Activated CD8-positive, alpha-beta T cell treated with anti-CD3 and anti-CD28 coated beads for 36 hours (primary cell): ENCODE measurements around the gene LYRM9. TPM values are rescaled to one million over a fixed set of nuclear protein-coding genes. Genes with fewer than 3 reads are reported as not detected.

Experiments used
- ATAC-seq: fragments of 200-7000 bp; cut with Tn5 transposase; one replicate; pipeline ENCODE4 v1.10.0; 2021; ENCODE audit warnings: mild to moderate bottlenecking, moderate library complexity
- CTCF ChIA-PET: fragments of 350-600 bp; sonication (Branson Sonifier 250); formaldehyde crosslinking; loops from one replicate; lab custom pipeline; 2021; ENCODE audit warnings: antibody characterized with exemption; lab: Charles Lee
- POLR2A ChIA-PET: fragments of 350-600 bp; sonication (Branson Sonifier 250); formaldehyde crosslinking; loops from one replicate; lab custom pipeline; 2021; ENCODE audit warnings: antibody characterized with exemption; lab: Charles Lee
- DNase-seq: peaks from one replicate; pipeline ENCODE4 v3.0.0-alpha.2; 2020
- H3K27ac Mint-ChIP-seq: one replicate; pipeline ENCODE4 v1.8.0; 2021; ENCODE audit warnings: mild to moderate bottlenecking, mixed read lengths
- H3K27me3 Mint-ChIP-seq: one replicate; pipeline ENCODE4 v1.8.0; 2021; ENCODE audit warnings: mixed read lengths
- H3K36me3 Mint-ChIP-seq: one replicate; pipeline ENCODE4 v1.8.0; 2021; ENCODE audit warnings: low read depth, mixed read lengths
- H3K4me1 Mint-ChIP-seq: one replicate; pipeline ENCODE4 v1.8.0; 2021; ENCODE audit warnings: low read depth, mixed read lengths
- H3K4me3 Mint-ChIP-seq: one replicate; pipeline ENCODE4 v1.8.0; 2021; ENCODE audit warnings: mild to moderate bottlenecking, moderate library complexity, mixed read lengths
- H3K9me3 Mint-ChIP-seq: one replicate; pipeline ENCODE4 v1.8.0; 2021; ENCODE audit warnings: mixed read lengths
- intact Hi-C: fragments of 100-400 bp; cut with micrococcal nuclease; formaldehyde crosslinking; loops from one replicate; pipeline ENCODE4 v1.10.0; 2022
- total RNA-seq, 2 experiments: library from RNA; stranded (reverse); gene quantifications; one replicate each; pipeline ENCODE4 v1.2.3, GENCODE V29; 2021
- TF ChIP-seq, protein P1 (sequence below): fragments of 200-600 bp; IDR thresholded peaks from one replicate; pipeline ENCODE4 v1.8.0; 2022; ENCODE audit warnings: antibody characterized with exemption, mild to moderate bottlenecking

The LYRM9 gene
- total RNA-seq, 2 experiments from 2014 or later = 3.1 to 3.5 TPM

GRCh38 chr17:27938241-27938640, 45.1 kb upstream of the LYRM9 start:
- POLR2A ChIA-PET = no interaction called here
- no peaks in the 10 kb centered on the region for H3K4me1 Mint-ChIP-seq

DNA sequence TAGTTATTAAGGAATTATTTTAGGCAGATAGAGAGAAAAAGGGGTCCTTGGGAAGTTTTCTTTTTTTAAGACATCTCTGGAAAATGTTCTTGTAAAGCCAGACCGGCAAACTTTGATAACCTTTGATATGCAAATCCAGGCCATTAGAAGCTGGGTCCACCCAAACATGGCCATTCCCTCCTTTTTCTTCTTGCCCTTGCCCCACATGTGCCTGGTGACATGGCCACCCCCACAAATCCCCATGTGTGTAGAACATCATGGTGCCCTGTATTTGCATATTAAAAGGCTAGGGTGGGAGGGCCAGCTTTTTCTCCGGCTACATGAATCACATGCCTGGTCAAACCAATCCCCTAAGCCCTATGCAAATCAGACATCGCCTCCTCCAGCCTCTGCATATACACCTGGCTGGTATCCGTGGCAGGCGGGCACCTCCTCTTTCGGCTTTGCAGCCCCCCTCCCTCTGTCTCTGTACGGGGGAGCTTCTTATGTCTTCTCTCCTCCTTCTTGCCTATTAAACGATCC, 43.9 kb upstream of the LYRM9 start:
- intact Hi-C loops = no loop called here

More at GRCh38 chr17:27938241-27938640, 45.1 kb upstream of the LYRM9 start:
- no peak overlapping the region for H3K4me3 Mint-ChIP-seq
- H3K27me3 Mint-ChIP-seq = peaks cover 10% of the 10 kb centered on the region
- H3K36me3 Mint-ChIP-seq = no peaks in the 10 kb centered on the region
- no peak for ATAC-seq
- CTCF ChIA-PET = interaction anchor here (0.7 to 0.8 kb wide), 2 partner anchors 58 to 286 kb away, joined by 3 read pairs; no protein-coding TSS in a partner anchor
- TF ChIP-seq, protein P1, sequence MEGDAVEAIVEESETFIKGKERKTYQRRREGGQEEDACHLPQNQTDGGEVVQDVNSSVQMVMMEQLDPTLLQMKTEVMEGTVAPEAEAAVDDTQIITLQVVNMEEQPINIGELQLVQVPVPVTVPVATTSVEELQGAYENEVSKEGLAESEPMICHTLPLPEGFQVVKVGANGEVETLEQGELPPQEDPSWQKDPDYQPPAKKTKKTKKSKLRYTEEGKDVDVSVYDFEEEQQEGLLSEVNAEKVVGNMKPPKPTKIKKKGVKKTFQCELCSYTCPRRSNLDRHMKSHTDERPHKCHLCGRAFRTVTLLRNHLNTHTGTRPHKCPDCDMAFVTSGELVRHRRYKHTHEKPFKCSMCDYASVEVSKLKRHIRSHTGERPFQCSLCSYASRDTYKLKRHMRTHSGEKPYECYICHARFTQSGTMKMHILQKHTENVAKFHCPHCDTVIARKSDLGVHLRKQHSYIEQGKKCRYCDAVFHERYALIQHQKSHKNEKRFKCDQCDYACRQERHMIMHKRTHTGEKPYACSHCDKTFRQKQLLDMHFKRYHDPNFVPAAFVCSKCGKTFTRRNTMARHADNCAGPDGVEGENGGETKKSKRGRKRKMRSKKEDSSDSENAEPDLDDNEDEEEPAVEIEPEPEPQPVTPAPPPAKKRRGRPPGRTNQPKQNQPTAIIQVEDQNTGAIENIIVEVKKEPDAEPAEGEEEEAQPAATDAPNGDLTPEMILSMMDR = no peak
- intact Hi-C loops = no loop called here
- no peak for DNase-seq
- no peaks in the 10 kb centered on the region for H3K9me3 Mint-ChIP-seq
- no peak overlapping the region for H3K27ac Mint-ChIP-seq

DNA sequence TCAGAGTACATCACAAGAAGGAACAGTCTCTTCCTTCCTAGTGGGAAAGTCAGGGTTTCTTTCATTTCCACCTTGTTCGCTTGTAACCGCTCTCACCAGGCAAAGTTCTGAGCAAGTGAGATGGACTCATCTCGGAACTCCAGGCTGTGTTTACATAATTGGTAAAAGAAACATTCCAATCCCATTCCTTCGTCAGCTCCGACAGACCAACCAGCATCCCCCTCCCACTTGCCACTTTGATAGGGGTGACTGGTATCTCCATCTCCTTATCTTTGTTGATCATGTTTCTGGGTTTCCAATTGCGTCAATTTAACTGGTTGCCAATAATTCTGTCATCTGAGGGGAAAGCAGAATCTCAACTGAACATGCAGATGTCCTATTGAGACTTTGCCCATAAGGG, 36.8 kb upstream of the LYRM9 start:
- ATAC-seq (no peak), DNase-seq (no peak)
- ChIA-PET CTCF (no interaction called here), POLR2A (no interaction called here)
- H3K4me1 Mint-ChIP-seq = no peaks in the 10 kb centered on the region
- H3K4me3 Mint-ChIP-seq = no peak overlapping the region
- H3K27ac Mint-ChIP-seq = no peak overlapping the region
- H3K36me3 Mint-ChIP-seq = no peaks in the 10 kb centered on the region
- H3K9me3 Mint-ChIP-seq = no peaks in the 10 kb centered on the region
- TF ChIP-seq, protein P1 = no peak
- no peaks in the 10 kb centered on the region for H3K27me3 Mint-ChIP-seq
- intact Hi-C loops = no loop called here

More for the DNA sequence above, 43.9 kb upstream of the LYRM9 start:
- Mint-ChIP-seq H3K27ac (no peak overlapping the region), H3K4me3 (no peak overlapping the region), H3K27me3 (peaks cover 10% of the 10 kb centered on the region), H3K4me1 (no peaks in the 10 kb centered on the region), H3K36me3 (no peaks in the 10 kb centered on the region), H3K9me3 (no peaks in the 10 kb centered on the region)
- ATAC-seq = no peak
- CTCF ChIA-PET = no interaction called here
- POLR2A ChIA-PET = interaction anchor here (1.1 kb wide), 1 partner anchor 8 kb away, joined by 3 read pairs; no protein-coding TSS in a partner anchor
- TF ChIP-seq, protein P1 = no peak
- DNase-seq = no peak

- Mint-ChIP-seq H3K27me3 (no peaks in the 10 kb centered on the region), H3K36me3 (no peaks in the 10 kb centered on the region), H3K4me3 (no peak overlapping the region), H3K4me1 (no peaks in the 10 kb centered on the region), H3K9me3 (no peaks in the 10 kb centered on the region), H3K27ac (no peak overlapping the region)
- ChIA-PET CTCF (interaction anchor here (1.3 to 1.8 kb wide), 2 partner anchors 49 to 323 kb away, joined by 5 read pairs; no protein-coding TSS in a partner anchor), POLR2A (interaction anchor here (1.0 kb wide), 1 partner anchor 9 kb away, joined by 3 read pairs; no protein-coding TSS in a partner anchor)
- intact Hi-C loops = no loop called here
- no peak for ATAC-seq
- TF ChIP-seq, protein P1 = no peak
- DNase-seq = no peak
Observed at GRCh38 chr17:27928587-27928986, 35.4 kb upstream of the LYRM9 start.

GRCh38 chr17:27927781-27928180, 34.6 kb upstream of the LYRM9 start:
- ChIA-PET CTCF (interaction anchor here (1.3 to 1.8 kb wide), 2 partner anchors 48 to 324 kb away, joined by 5 read pairs; no protein-coding TSS in a partner anchor), POLR2A (interaction anchor here (1.5 kb wide), 1 partner anchor 11 kb away, joined by 3 read pairs; no protein-coding TSS in a partner anchor)
- no peak for ATAC-seq
- H3K27me3 Mint-ChIP-seq = no peaks in the 10 kb centered on the region
- H3K36me3 Mint-ChIP-seq = no peaks in the 10 kb centered on the region
- no peak overlapping the region for H3K4me3 Mint-ChIP-seq
- no peaks in the 10 kb centered on the region for H3K4me1 Mint-ChIP-seq
- H3K9me3 Mint-ChIP-seq = no peaks in the 10 kb centered on the region
- TF ChIP-seq, protein P1 = no peak
- no peak for DNase-seq
- no peak overlapping the region for H3K27ac Mint-ChIP-seq
- intact Hi-C loops = no loop called here
